ENCODE measurements around the gene DET1.
"Not testable (repeated sequence)": the region's sequence is repeated elsewhere in the genome, so short reads cannot be mapped to it uniquely, and the experiment has no call there.

DET1 gene

DNA sequence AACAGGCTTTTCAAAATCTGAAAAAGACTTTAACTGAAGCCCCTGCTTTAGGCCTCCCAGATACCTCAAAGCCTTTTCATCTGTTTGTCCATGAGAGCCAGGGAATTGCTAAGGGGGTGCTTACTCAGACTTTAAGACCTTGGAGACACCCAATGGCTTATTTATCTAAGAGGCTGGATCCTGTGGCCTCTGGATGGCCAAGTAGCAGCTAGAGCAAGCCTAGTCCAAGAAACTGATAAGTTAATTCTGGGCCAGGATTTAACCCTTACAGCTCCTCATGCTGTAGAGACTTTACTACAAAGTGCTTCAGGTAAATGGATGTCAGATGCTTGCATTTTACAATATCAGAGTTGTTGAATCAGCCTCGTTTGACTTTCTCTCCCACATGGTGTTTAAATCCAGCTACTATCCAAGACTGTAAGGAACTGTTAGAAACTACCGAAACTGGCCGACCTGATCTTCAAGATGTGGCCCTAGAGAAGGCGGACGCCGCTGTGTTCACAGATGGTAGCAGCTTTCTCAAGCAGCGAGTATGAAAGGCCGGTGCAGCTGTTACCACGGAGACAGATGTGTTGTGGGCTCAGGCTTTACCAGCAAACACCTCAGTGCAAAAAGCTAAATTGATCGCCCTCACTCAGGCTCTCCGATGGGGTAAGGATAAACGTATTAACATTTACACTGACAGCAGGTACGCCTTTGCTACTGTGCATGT lies 3.3 kb downstream of the DET1 start:
- Histone ChIP-seq H3K4me2 (ENCODE audit: low read depth, low read length) (no peak overlapping the region), H2AFZ (ENCODE audit: low read length) (no peak overlapping the region), H3K36me3 (replicated peaks; ENCODE audit: insufficient read depth, low read length) (no peaks in the 10 kb centered on the region), H3K27ac (ENCODE audit: low read length) (no peak overlapping the region), H3K4me1 (ENCODE audit: low read length) (no peaks in the 10 kb centered on the region), H3K9me3 (replicated peaks; ENCODE audit: insufficient read depth, low read length) (no peaks in the 10 kb centered on the region), H3K9me2 (replicated peaks; ENCODE audit: insufficient read depth, low read length) (no peaks in the 10 kb centered on the region), H3K9ac (ENCODE audit: low read length) (no peak overlapping the region), H3K27me3 (replicated peaks; ENCODE audit: insufficient read depth, low read length) (no peaks in the 10 kb centered on the region), H3F3A (ENCODE audit: insufficient read depth, low read length) (peaks cover 3% of the 10 kb centered on the region; the same call in 1 of the 2 replicates), H3K79me2 (ENCODE audit: low read length) (peaks cover 5% of the 10 kb centered on the region; the same call in 1 of the 2 replicates), H3K4me3 (ENCODE audit: low read length) (no peak overlapping the region), H4K20me1 (ENCODE audit: insufficient read depth, low read length) (no peaks in the 10 kb centered on the region)
- no peak for TF ChIP-seq CTCF (IDR thresholded peaks at IDR 0.05; ENCODE audit: low read length)
- no peak for TF ChIP-seq EZH2phosphoT487 (IDR thresholded peaks at IDR 0.05; ENCODE audit: low read length)
- DNase-seq, result no peak

GRCh38 chr15:88542342-88542733 lies 4.1 kb downstream of the DET1 start:
- no peak overlapping the region for H3K9ac ChIP-seq (ENCODE audit: low read length)
- no peaks in the 10 kb centered on the region for H3K27me3 ChIP-seq (replicated peaks; ENCODE audit: insufficient read depth, low read length)
- no peaks in the 10 kb centered on the region for H3K9me3 ChIP-seq (replicated peaks; ENCODE audit: insufficient read depth, low read length)
- no peak overlapping the region for H2AFZ ChIP-seq (ENCODE audit: low read length)
- no peak overlapping the region for H3K27ac ChIP-seq (ENCODE audit: low read length)
- H4K20me1 ChIP-seq (ENCODE audit: insufficient read depth, low read length), result no peaks in the 10 kb centered on the region
- H3K4me3 ChIP-seq (ENCODE audit: low read length), result no peak overlapping the region
- no peak for DNase-seq
- H3K4me1 ChIP-seq (ENCODE audit: low read length), result no peaks in the 10 kb centered on the region
- H3K4me2 ChIP-seq (ENCODE audit: low read depth, low read length), result no peak overlapping the region
- H3K36me3 ChIP-seq (replicated peaks; ENCODE audit: insufficient read depth, low read length), result no peaks in the 10 kb centered on the region
- peaks cover 5% of the 10 kb centered on the region; the same call in 1 of the 2 replicates for H3K79me2 ChIP-seq (ENCODE audit: low read length)
- no peaks in the 10 kb centered on the region for H3K9me2 ChIP-seq (replicated peaks; ENCODE audit: insufficient read depth, low read length)
- no peak for TF ChIP-seq CTCF (IDR thresholded peaks at IDR 0.05; ENCODE audit: low read length)
- H3F3A ChIP-seq (ENCODE audit: insufficient read depth, low read length), result peaks cover 3% of the 10 kb centered on the region; the same call in 1 of the 2 replicates

DNA sequence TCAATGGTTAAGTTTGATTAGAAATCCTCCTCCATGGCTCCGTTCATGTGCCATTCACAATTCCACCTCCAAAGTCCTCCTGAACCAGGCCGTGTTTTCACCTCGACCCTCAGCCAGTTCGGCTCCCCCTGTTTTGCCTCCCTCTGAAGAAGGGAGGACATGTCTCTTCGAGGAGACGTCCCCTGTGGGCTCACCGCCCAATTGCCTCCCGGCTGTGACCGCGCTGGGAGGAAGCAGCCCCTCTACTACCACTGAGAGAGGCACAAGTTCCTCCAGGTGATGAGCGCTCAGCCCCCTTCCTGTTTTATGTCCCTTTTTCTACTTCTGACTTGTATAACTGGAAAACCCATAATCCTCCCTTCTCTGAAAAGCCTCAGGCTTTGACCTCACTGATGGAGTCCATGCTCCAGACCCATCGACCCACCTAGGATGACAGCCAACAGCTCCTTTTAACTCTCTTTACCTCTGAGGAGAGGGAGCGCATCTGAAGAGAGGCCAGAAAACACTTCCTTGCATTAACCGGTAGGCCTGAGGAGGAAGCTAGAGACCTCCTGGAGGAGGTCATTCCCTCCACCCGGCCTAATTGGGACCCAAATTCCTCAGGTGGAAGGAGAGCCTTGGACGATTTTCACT lies 4.7 kb downstream of the DET1 start:
- no peak overlapping the region for H3K4me3 ChIP-seq (ENCODE audit: low read length)
- DNase-seq, result no peak
- H3K36me3 ChIP-seq (replicated peaks; ENCODE audit: insufficient read depth, low read length), result no peaks in the 10 kb centered on the region
- H4K20me1 ChIP-seq (ENCODE audit: insufficient read depth, low read length), result no peaks in the 10 kb centered on the region
- no peaks in the 10 kb centered on the region for H3K9me2 ChIP-seq (replicated peaks; ENCODE audit: insufficient read depth, low read length)
- H3K4me1 ChIP-seq (ENCODE audit: low read length), result no peaks in the 10 kb centered on the region
- H3F3A ChIP-seq (ENCODE audit: insufficient read depth, low read length), result peaks cover 3% of the 10 kb centered on the region; the same call in 1 of the 2 replicates
- no peak overlapping the region for H3K4me2 ChIP-seq (ENCODE audit: low read depth, low read length)
- no peak overlapping the region for H3K27ac ChIP-seq (ENCODE audit: low read length)
- TF ChIP-seq EZH2 (optimal IDR thresholded peaks at IDR 0.05; ENCODE audit: low read depth, low read length) (no peak), EZH2phosphoT487 (IDR thresholded peaks at IDR 0.05; ENCODE audit: low read length) (no peak), CTCF (IDR thresholded peaks at IDR 0.05; ENCODE audit: low read length) (no peak)
- H3K79me2 ChIP-seq (ENCODE audit: low read length), result peaks cover 5% of the 10 kb centered on the region; the same call in 1 of the 2 replicates
- H3K9me3 ChIP-seq (replicated peaks; ENCODE audit: insufficient read depth, low read length), result no peaks in the 10 kb centered on the region
- H2AFZ ChIP-seq (ENCODE audit: low read length), result no peak overlapping the region
- no peak overlapping the region for H3K9ac ChIP-seq (ENCODE audit: low read length)
- no peaks in the 10 kb centered on the region for H3K27me3 ChIP-seq (replicated peaks; ENCODE audit: insufficient read depth, low read length)

DNA sequence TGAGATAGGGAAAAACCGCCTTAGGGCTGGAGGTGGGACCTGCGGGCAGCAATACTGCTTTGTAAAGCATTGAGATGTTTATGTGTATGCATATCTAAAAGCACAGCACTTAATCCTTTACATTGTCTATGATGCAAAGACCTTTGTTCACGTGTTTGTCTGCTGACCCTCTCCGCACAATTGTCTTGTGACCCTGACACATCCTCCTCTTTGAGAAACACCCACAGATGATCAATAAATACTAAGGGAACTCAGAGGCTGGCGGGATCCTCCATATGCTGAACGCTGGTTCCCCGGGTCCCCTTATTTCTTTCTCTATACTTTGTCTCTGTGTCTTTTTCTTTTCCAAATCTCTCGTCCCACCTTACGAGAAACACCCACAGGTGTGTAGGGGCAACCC lies 5.4 kb downstream of the DET1 start:
- H3K4me2 ChIP-seq (ENCODE audit: low read depth, low read length); H3K9ac ChIP-seq (ENCODE audit: low read length); H3K27me3 ChIP-seq (replicated peaks; ENCODE audit: insufficient read depth, low read length); DNase-seq; H2AFZ ChIP-seq (ENCODE audit: low read length); H3K4me1 ChIP-seq (ENCODE audit: low read length); H4K20me1 ChIP-seq (ENCODE audit: insufficient read depth, low read length); H3K9me2 ChIP-seq (replicated peaks; ENCODE audit: insufficient read depth, low read length); H3K79me2 ChIP-seq (ENCODE audit: low read length); H3K4me3 ChIP-seq (ENCODE audit: low read length); H3K27ac ChIP-seq (ENCODE audit: low read length); H3F3A ChIP-seq (ENCODE audit: insufficient read depth, low read length); H3K36me3 ChIP-seq (replicated peaks; ENCODE audit: insufficient read depth, low read length); H3K9me3 ChIP-seq (replicated peaks; ENCODE audit: insufficient read depth, low read length): not testable (repeated sequence)

- H3K9me2 ChIP-seq (replicated peaks; ENCODE audit: insufficient read depth, low read length); H3K27ac ChIP-seq (ENCODE audit: low read length); H2AFZ ChIP-seq (ENCODE audit: low read length); H3F3A ChIP-seq (ENCODE audit: insufficient read depth, low read length); H3K9me3 ChIP-seq (replicated peaks; ENCODE audit: insufficient read depth, low read length); DNase-seq; H3K27me3 ChIP-seq (replicated peaks; ENCODE audit: insufficient read depth, low read length); H3K79me2 ChIP-seq (ENCODE audit: low read length); H3K4me2 ChIP-seq (ENCODE audit: low read depth, low read length); H3K4me1 ChIP-seq (ENCODE audit: low read length); H3K36me3 ChIP-seq (replicated peaks; ENCODE audit: insufficient read depth, low read length); H4K20me1 ChIP-seq (ENCODE audit: insufficient read depth, low read length); H3K9ac ChIP-seq (ENCODE audit: low read length); H3K4me3 ChIP-seq (ENCODE audit: low read length): not testable (repeated sequence)
Measured at GRCh38 chr15:88540350-88540749, 6.1 kb downstream of the DET1 start.

Measured in MM.1S (cell line).